ENCODE measurements around the gene EAF1.
"Not testable (repeated sequence)": the region's sequence is repeated elsewhere in the genome, so short reads cannot be mapped to it uniquely, and the experiment has no call there.

Gene EAF1

DNA sequence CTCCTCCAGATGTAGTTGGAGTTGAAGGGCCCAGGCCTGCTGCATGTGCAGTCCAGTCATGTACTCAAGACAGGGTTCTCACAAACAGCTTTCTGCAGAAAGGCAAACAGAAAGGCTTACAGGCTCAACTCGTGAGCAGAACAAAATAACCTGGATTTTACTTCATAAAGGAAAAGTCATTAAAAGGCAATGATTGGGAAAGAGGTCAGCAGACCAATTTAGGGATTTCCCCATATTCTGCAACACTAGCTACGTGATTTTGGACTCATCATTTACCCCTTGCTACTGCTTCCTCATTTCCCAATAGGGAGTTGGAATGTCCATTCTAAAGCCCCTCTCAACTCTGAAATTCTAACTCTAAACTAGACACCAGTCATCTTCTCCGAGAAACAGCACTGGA lies 18.2 kb upstream of the EAF1 start:
- no peak for DNase-seq

- DNase-seq: no peak
These were observed 17.6 kb upstream of the EAF1 start for GRCh38 chr3:15409774-15410173.

DNA sequence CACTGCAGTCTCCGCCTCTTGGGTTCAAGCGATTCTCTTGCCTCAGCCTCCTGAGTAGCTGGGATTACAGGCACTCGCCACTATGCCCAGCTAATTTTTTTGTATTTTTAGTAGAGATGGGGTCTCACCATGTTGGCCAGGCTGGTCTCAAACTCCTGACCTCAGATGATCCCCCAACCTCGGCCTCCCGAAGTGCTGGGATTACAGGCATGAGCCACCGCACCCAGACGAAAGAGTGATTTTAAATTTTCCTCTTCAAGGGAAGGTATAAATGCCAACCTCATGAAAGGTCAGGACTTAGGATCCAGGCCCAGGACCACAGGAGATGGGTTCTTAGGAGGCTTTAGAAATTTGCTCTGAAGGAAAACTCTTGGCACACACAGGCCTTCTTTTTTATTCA lies 16.4 kb upstream of the EAF1 start:
- not testable (repeated sequence) for DNase-seq

DNA sequence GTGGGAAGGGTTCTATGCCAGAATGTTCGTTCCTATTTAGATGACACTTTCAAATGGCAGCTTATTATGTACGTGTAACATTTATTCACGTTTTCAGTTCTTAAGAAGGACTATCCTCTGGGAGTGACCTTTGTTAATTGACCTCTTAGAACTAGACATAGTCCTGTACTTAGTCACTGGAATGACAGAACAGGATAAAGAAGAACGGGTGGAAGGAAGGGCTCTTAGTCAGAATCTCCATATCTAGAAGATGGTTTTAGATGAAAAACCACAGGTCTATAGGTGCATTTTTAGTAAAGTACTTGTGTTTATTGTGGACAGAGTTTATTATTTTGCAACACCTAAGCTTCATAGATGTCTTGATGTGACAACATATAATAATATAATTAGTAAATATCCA lies 6.5 kb upstream of the EAF1 start:
- no peak for DNase-seq

GRCh38 chr3:15426579-15427118 lies 749 bp upstream of the EAF1 start:
- no peak for DNase-seq

- DNase-seq: no peak
These were observed 583 bp downstream of the EAF1 start for GRCh38 chr3:15427981-15428380.

GRCh38 chr3:15428539-15428938 lies 1.1 kb downstream of the EAF1 start:
- DNase-seq: no peak

DNA sequence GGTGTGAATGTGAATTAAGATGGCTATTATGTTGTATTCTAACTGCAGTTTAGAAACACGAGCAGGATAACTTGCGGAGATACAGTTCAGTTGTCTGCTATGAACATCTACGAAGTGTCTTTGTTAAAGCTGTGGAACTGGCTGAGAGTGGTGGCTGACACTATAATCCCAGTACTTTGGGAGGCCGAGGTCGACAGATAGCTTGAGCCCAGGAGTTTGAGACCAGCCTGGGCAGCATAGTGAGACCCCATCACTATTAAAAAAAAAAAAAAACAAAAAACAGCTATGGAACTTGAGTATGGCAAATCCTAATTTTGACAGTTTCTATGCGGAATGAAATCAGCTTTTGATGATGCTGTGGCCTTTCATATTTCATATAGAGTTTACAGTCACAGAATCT lies 1.7 kb downstream of the EAF1 start:
- DNase-seq: no peak

GRCh38 chr3:15430624-15431023 lies 3.2 kb downstream of the EAF1 start:
- no peak for DNase-seq

- no peak for DNase-seq
These were observed 3.9 kb downstream of the EAF1 start for GRCh38 chr3:15431256-15431837.

- no peak for DNase-seq
These were observed 6.1 kb downstream of the EAF1 start for GRCh38 chr3:15433531-15433930.

DNA sequence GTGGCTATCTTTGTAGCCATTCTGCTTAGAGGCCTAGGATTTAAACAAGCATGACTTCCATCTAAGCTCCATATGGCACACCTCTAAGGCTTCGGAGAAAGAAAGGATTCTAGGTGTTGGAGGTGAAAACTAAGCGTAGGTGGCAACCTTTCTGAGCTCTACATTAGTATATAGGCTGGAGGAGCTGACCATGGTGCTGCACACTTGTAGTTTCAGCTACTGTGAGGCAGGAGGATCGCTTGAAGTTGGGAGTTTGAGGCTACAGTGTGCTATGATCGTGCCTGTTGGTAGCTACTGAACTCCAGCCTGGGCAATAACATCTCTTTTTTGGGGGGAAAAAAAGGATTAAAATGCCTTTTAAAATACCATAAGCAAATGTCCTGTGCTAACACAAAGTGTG lies 7.4 kb downstream of the EAF1 start:
- DNase-seq: no peak

DNA sequence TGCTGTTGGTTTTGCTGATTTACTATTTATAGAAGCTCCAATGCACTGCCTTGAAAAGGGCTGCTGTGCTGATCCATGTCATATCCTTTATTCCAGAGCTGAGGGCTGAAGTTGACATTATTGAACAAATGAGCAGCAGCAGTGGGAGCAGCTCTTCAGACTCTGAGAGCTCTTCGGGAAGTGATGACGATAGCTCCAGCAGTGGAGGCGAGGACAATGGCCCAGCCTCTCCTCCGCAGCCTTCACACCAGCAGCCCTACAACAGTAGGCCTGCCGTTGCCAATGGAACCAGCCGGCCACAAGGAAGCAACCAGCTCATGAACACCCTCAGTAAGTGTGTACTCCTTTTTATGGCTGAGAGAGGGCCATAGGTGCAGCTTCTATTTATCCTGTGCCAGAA lies 8.8 kb downstream of the EAF1 start:
- DNase-seq: no peak

DNA sequence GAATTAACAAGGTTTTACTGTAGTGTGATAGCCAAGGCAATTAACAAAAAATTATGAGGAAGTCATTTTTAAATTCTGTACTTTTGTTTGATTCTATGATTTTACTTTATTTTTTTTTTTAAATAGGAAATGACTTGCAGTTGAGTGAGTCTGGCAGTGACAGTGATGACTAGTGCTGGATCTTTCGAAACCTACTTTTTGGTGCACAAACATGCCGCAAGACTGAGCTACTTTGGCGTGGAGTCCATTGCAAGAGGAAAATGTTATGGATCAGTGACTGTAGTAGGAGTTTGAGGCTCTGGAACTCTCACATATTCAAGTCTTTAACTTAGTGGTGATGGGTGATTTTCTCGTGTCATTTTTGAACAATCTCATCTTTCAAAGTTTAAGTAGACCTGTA lies 11.6 kb downstream of the EAF1 start:
- no peak for DNase-seq

GRCh38 chr3:15439476-15439875 lies 12.1 kb downstream of the EAF1 start:
- no peak for DNase-seq

GRCh38 chr3:15440891-15441290 lies 13.5 kb downstream of the EAF1 start:
- DNase-seq: no peak

DNA sequence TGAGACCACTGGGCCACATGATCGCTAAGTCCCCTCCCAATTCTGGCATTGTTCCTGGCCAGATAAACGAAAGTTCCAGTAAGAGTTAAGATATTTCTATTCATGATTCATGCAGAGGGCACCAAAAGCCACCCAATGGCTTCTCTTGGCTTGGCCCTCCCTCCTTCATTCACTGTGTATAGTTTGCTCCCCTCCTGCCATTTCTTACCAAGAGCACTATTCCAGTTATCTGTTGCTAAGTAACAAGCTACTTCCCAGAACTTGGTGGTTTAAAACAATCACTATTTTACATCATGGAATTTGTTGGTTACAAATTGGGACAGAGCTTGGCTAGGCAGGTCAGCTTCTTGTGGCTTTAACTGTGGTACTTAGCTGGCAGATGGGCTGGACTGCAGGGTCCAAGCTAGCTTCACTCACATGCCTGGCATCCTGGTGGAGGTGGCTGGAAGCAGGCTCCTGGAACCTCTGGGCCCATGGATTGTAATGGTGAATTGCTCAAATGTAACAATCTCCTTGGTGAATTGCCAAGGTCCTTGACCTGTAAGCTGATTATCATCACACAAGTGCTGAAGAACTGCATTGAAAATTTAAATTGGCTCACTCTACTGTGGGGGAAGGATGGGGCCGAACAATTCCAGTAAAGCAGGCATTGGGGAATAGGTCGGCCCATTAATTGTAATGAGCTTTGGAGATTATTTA lies 16.6 kb downstream of the EAF1 start:
- DNase-seq: peak; percentile 78 to 88

- DNase-seq: no peak
These were observed 22.3 kb downstream of the EAF1 start for GRCh38 chr3:15449489-15450224.

- DNase-seq: no peak
These were observed 23.2 kb downstream of the EAF1 start for GRCh38 chr3:15450438-15451215.

DNA sequence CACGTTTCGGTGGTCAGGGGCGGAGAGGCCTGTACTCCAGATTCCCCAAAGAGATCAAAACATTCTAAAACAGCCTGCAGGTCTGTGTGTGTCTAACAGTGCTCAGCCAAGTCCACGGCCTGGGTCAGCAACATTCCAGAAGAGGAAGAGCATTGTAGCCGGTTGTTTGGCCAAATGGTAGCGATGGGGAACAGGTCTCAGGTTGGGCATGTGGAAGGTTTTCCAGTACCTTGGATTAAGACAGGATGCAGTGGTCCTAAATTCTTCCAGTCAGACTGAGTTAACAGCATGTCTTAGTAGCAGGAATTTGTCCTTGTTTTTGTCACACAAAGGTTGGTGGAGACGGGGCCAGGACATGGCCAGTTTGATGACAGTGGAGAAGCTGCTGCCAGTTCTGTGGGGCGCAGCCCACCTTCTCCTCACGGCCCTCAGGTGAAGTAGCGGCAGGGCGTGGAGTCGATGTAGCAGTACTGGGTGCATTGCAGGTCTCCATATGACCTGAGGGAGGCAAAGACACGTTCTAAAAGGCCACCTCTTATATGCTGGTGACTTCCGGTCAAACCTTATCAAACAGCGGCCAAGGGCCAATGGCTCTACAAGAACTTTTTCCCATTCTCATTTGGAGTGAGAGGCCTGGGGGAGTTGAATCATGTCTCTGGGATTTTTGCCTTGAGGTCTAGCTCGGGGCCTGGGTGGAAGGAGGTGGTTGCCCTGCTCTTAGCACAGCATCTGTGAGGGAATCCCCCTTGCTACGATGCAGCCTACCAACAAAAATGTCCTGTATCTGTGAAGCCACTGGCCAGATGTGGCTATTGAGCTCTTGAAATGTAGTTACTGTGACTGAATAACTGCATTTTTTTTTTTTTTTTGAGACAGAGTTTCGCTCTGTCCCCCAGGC lies 24.1 kb downstream of the EAF1 start:
- DNase-seq: no peak

DNA sequence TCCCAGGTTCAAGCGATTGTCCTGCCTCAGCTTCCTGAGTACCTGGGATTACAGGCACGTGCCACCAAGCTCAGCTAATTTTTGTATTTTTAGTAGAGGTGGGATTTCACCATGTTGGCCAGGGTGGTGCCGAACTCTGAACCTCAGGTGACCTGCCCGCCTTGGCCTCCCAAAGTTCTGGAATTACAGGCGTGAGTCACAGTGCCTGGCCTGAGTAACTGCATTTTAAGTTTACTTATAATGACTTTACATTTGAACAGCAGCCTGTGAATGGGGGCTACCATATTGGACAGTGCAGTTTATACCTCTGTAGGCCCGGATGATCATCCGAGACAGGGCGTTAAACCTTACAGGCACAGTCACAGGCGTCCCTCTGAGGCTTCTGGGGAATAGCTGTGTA lies 24.8 kb downstream of the EAF1 start:
- DNase-seq: no peak

- DNase-seq: no peak
These were observed 25.6 kb downstream of the EAF1 start for GRCh38 chr3:15452961-15453360.

Measured in NCI-H524 (cell line).